Measurements from ENCODE around the gene IGFN1.

Gene IGFN1

GRCh38 chr1:201163707-201164106 is 26.9 kb upstream of the IGFN1 start:
- DNase-seq (ENCODE audit: low read depth, low spot score): no peak

GRCh38 chr1:201164645-201165044 is 26.0 kb upstream of the IGFN1 start:
- DNase-seq (ENCODE audit: low read depth, low spot score): no peak

- DNase-seq (ENCODE audit: low read depth, low spot score): no peak
Observed at GRCh38 chr1:201167041-201167991, 23.3 kb upstream of the IGFN1 start.

GRCh38 chr1:201169203-201169602 is 21.4 kb upstream of the IGFN1 start:
- no peak for DNase-seq (ENCODE audit: low read depth, low spot score)

- no peak for DNase-seq (ENCODE audit: low read depth, low spot score)
Observed at GRCh38 chr1:201169971-201170532, 20.6 kb upstream of the IGFN1 start.

- peak; percentile 49 for DNase-seq (ENCODE audit: low read depth, low spot score)
Observed at GRCh38 chr1:201170533-201171062, 20.0 kb upstream of the IGFN1 start.

- DNase-seq (ENCODE audit: low read depth, low spot score): no peak
Observed at GRCh38 chr1:201171063-201172036, 19.3 kb upstream of the IGFN1 start.

- no peak for DNase-seq (ENCODE audit: low read depth, low spot score)
Observed at GRCh38 chr1:201172326-201172725, 18.3 kb upstream of the IGFN1 start.

- DNase-seq (ENCODE audit: low read depth, low spot score): no peak
Observed at GRCh38 chr1:201172999-201173610, 17.5 kb upstream of the IGFN1 start.

- no peak for DNase-seq (ENCODE audit: low read depth, low spot score)
Observed at GRCh38 chr1:201173736-201174135, 16.9 kb upstream of the IGFN1 start.

- DNase-seq (ENCODE audit: low read depth, low spot score): no peak
Observed at GRCh38 chr1:201175820-201176500, 14.7 kb upstream of the IGFN1 start.

- DNase-seq (ENCODE audit: low read depth, low spot score): no peak
Observed at GRCh38 chr1:201176940-201177339, 13.7 kb upstream of the IGFN1 start.

GRCh38 chr1:201178718-201179117 is 11.9 kb upstream of the IGFN1 start:
- DNase-seq (ENCODE audit: low read depth, low spot score): no peak

GRCh38 chr1:201180141-201180540 is 10.5 kb upstream of the IGFN1 start:
- no peak for DNase-seq (ENCODE audit: low read depth, low spot score)

- no peak for DNase-seq (ENCODE audit: low read depth, low spot score)
Observed at GRCh38 chr1:201180901-201181300, 9.7 kb upstream of the IGFN1 start.

GRCh38 chr1:201181323-201181722 is 9.3 kb upstream of the IGFN1 start:
- no peak for DNase-seq (ENCODE audit: low read depth, low spot score)

GRCh38 chr1:201181726-201182125 is 8.9 kb upstream of the IGFN1 start:
- no peak for DNase-seq (ENCODE audit: low read depth, low spot score)

- DNase-seq (ENCODE audit: low read depth, low spot score): no peak
Observed at GRCh38 chr1:201183209-201183608, 7.4 kb upstream of the IGFN1 start.

GRCh38 chr1:201183753-201184152 is 6.9 kb upstream of the IGFN1 start:
- DNase-seq (ENCODE audit: low read depth, low spot score): no peak

GRCh38 chr1:201184307-201185122 is 6.1 kb upstream of the IGFN1 start:
- DNase-seq (ENCODE audit: low read depth, low spot score): peak; percentile 53

Measured in smooth muscle cell of the brain vasculature (primary cell).